ENCODE results near the gene ACOT2.

The ACOT2 gene

GRCh38 chr14:73613419-73613963, 44.5 kb downstream of the ACOT2 start:
- DNase-seq (ENCODE audit: low read depth in 2 of 2): no peak

- no peak for DNase-seq (ENCODE audit: low read depth in 2 of 2)
These were observed 47.8 kb downstream of the ACOT2 start for GRCh38 chr14:73616831-73617230.

GRCh38 chr14:73619524-73619923, 50.5 kb downstream of the ACOT2 start:
- DNase-seq (ENCODE audit: low read depth in 2 of 2): no peak

- DNase-seq (ENCODE audit: low read depth in 2 of 2): no peak
These were observed 51.3 kb downstream of the ACOT2 start for GRCh38 chr14:73620268-73620667.

GRCh38 chr14:73623504-73624054, 54.6 kb downstream of the ACOT2 start:
- no peak for DNase-seq (ENCODE audit: low read depth in 2 of 2)
